Activated T-cell treated with anti-CD3 and anti-CD28 coated beads for 48 hours (primary cell): ENCODE measurements around the gene TCP11.

ENCODE experiments used
- DNase-seq: peaks from one replicate; pipeline ENCODE4 v3.0.0-alpha.2; 2020; ENCODE audit warnings: low read depth

Gene TCP11

GRCh38 chr6:35141007-35141655 lies at the start of gene TCP11:
TSS of gene TCP11 (minus strand) at chr6:35141339. CDS start at chr6:35140870, 469 bp downstream.
- DNase-seq = peak; percentile 17

GRCh38 chr6:35190306-35190705 lies 49.2 kb upstream of the TCP11 start:
- no peak for DNase-seq

GRCh38 chr6:35188886-35189285 lies 47.7 kb upstream of the TCP11 start:
- no peak for DNase-seq

- DNase-seq = no peak
Measured at GRCh38 chr6:35186571-35186970, 45.4 kb upstream of the TCP11 start.

- DNase-seq = no peak
Measured at GRCh38 chr6:35185971-35186370, 44.8 kb upstream of the TCP11 start.

GRCh38 chr6:35185302-35185681 lies 44.2 kb upstream of the TCP11 start:
- no peak for DNase-seq

- no peak for DNase-seq
Measured at GRCh38 chr6:35184580-35185301, 43.6 kb upstream of the TCP11 start.

GRCh38 chr6:35183935-35184334 lies 42.8 kb upstream of the TCP11 start:
- no peak for DNase-seq

- DNase-seq = no peak
Measured at GRCh38 chr6:35183281-35183680, 42.1 kb upstream of the TCP11 start.

- no peak for DNase-seq
Measured at GRCh38 chr6:35181933-35182612, 40.9 kb upstream of the TCP11 start.

GRCh38 chr6:35181308-35181932 lies 40.3 kb upstream of the TCP11 start:
- no peak for DNase-seq

GRCh38 chr6:35179901-35180535 lies 38.9 kb upstream of the TCP11 start:
- no peak for DNase-seq

GRCh38 chr6:35178932-35179832 lies 38.0 kb upstream of the TCP11 start:
- no peak for DNase-seq

GRCh38 chr6:35178012-35178411 lies 36.9 kb upstream of the TCP11 start:
- DNase-seq = no peak

- no peak for DNase-seq
Measured at GRCh38 chr6:35177596-35177995, 36.5 kb upstream of the TCP11 start.

- no peak for DNase-seq
Measured at GRCh38 chr6:35177157-35177556, 36.0 kb upstream of the TCP11 start.

- DNase-seq = no peak
Measured at GRCh38 chr6:35176301-35177024, 35.3 kb upstream of the TCP11 start.

GRCh38 chr6:35174501-35174900 lies 33.4 kb upstream of the TCP11 start:
- no peak for DNase-seq

- no peak for DNase-seq
Measured at GRCh38 chr6:35174088-35174434, 32.9 kb upstream of the TCP11 start.

- no peak for DNase-seq
Measured at GRCh38 chr6:35173427-35174087, 32.4 kb upstream of the TCP11 start.
